Large intestine (tissue), 3 donors: ENCODE results near the gene CORO7. TPM values are rescaled to one million over a fixed set of nuclear protein-coding genes. Genes with fewer than 3 reads are reported as not detected.

Experiments
- DNase-seq, 2 donors: peaks; one replicate each; pipeline versions ENCODE4 v3.0.0 to v3.0.0-alpha.2; 2013
- H3K27ac ChIP-seq: one replicate; pipeline ENCODE4 v1.5.1; 2013; ENCODE audit warnings: low read length
- H3K27me3 ChIP-seq: 2 replicates; pipeline ENCODE4 v1.6.1; 2013; ENCODE audit warnings: low read length; ENCODE audit not compliant: control insufficient read depth, insufficient read depth
- H3K36me3 ChIP-seq: 2 replicates; pipeline ENCODE4 v1.6.1; 2013; ENCODE audit warnings: low read length; ENCODE audit not compliant: control insufficient read depth, insufficient read depth
- H3K4me1 ChIP-seq: one replicate; pipeline ENCODE4 v1.6.1; 2013; ENCODE audit warnings: low read length; ENCODE audit not compliant: control insufficient read depth, insufficient read depth
- H3K4me3 ChIP-seq: one replicate; pipeline ENCODE4 v1.5.1; 2013; ENCODE audit warnings: low read length
- H3K9me3 ChIP-seq: one replicate; pipeline ENCODE4 v1.6.1; 2013; ENCODE audit warnings: mild to moderate bottlenecking, low read depth, low read length, moderate library complexity; ENCODE audit not compliant: control insufficient read depth
- WGBS: methylation state at CpG from one replicate; pipeline ENCODE4 v1.1.5; 2013; ENCODE audit warnings: low lambda C conversion rate; ENCODE audit not compliant: insufficient coverage; 5-methylcytosine and 5-hydroxymethylcytosine counted together
- polyA plus RNA-seq: library from polyadenylated mRNA; unstranded; fragments of 120-200 nt; gene quantifications from one replicate; pipeline ENCODE4 v1.2.1, GENCODE V29; 2013

Gene CORO7
- polyA plus RNA-seq, 1 donor, result 41.4 TPM

DNA sequence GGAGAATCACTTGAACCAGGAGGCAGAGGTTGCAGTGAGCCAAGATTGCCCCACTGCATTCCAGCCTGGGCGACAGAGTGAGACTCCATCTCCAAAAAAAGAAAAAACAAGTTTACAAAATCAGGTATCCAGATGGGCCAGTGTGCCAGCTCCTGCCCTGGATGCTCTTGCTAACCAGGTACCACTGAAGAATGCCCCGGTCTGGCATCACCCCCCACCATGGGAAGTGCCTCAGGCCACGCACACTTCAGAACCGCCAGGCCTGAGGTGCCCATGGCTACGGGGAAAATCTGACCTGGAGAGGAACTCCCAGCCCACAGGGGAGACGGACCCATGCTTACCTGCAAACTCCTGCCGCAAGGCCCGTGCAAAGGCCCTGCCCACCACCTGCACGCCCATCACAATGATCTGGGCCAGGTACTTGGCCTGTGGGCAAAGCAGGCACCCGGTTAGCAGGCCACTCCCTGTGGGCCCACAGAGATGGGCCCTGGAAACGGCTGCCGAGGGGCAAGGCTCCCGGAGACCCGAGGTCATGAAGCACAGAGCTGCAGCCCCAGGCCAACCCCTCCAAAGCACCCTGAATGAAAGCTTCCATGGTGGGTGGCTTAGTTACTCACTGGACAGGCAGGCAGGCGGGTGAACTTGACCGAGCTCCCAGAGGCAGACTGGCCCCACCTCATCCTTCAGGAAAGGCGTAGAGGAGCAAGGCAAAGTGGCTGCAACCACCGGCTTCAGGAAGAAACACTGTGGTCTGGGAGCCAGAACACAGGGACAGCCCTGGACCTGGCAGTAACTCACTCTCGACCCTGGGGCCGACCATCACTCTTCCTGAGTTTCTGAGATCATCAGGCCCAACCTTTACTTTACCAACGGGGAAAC, 73.3 kb downstream of the CORO7 start:
- Histone ChIP-seq H3K4me1 (peaks cover 11% of the 10 kb centered on the region), H3K27ac (no peak overlapping the region), H3K9me3 (peaks cover 3% of the 10 kb centered on the region), H3K4me3 (no peak overlapping the region), H3K36me3 (peaks cover 35% of the 10 kb centered on the region), H3K27me3 (no peaks in the 10 kb centered on the region)
- no peak for DNase-seq
- WGBS, result no CpG with 5 or more reads among the region's 21 CpGs

DNA sequence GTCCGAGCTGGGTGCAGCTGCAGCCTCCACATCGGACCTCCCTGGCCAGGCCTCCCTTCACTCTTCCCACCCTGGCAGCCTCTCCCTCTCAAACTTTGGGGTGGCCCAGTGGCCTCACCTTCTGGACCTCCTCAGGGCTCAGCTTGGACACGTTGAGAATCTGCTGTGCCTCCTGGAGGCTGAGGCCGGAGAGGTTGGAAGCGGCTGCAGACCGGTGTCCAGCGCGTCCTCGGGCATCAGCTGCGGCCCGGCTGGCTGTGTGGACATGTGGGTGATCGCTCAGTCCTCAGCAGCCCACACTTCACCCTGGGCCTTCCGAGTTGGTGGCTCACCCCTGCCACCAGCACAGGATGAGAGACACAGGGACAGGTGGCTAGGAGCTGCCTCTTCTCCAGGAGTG, 75.1 kb downstream of the CORO7 start:
- Histone ChIP-seq H3K4me3 (no peak overlapping the region), H3K9me3 (peaks cover 3% of the 10 kb centered on the region), H3K36me3 (peaks cover 50% of the 10 kb centered on the region), H3K4me1 (no peaks in the 10 kb centered on the region), H3K27ac (no peak overlapping the region), H3K27me3 (no peaks in the 10 kb centered on the region)
- no CpG with 5 or more reads among the region's 13 CpGs for WGBS
- no peak for DNase-seq

DNA sequence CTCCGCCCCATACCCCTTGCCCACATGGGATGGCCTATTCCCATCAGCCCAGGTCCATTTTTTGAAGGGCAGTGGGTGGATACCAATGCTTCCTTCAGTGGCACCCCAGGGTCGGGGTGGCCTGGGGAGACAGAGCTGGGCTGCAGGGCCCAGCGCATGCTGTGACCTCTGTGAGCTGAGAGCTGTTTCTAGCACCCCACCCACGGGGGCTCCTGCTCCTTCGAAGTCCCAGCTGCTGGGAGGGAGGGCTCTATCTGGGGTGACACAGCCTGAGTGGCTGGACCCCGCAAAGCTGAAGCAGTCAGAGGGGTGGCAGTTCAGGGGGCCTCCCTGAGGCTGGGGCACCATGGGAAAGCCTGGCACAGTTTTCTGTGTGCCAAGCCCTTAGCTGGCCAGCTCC, 76.0 kb downstream of the CORO7 start:
- peaks cover 52% of the 10 kb centered on the region for H3K36me3 ChIP-seq
- no peak overlapping the region for H3K4me3 ChIP-seq
- peaks cover 3% of the 10 kb centered on the region for H3K9me3 ChIP-seq
- H3K27me3 ChIP-seq, result no peaks in the 10 kb centered on the region
- no CpG with 5 or more reads among the region's 6 CpGs for WGBS
- no peak for DNase-seq
- H3K27ac ChIP-seq, result no peak overlapping the region
- no peaks in the 10 kb centered on the region for H3K4me1 ChIP-seq

DNA sequence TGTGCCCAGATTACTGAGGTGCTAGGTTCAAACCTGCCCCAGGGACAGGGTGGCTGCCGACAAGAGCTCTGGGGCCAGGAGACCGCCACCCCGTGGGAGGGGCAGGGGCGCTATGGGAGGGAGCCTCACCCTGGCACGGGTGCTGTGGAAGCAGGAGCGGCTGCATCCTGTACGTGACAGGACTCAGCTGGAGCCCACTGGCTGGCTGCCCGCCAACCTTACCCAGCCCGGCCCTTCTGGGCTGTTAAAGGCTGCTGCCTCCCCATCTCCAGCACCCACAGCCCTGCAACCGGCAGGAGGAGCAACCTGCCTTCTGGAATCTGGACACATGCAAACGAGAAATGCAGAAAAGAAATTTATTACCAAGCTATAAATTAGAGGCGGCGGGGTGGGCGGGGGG, 76.5 kb downstream of the CORO7 start:
- no peak overlapping the region for H3K4me3 ChIP-seq
- H3K9me3 ChIP-seq, result peaks cover 3% of the 10 kb centered on the region
- no peaks in the 10 kb centered on the region for H3K27me3 ChIP-seq
- H3K4me1 ChIP-seq, result no peaks in the 10 kb centered on the region
- WGBS, result no CpG with 5 or more reads among the region's 14 CpGs
- no peak overlapping the region for H3K27ac ChIP-seq
- no peak for DNase-seq
- peaks cover 57% of the 10 kb centered on the region for H3K36me3 ChIP-seq

DNA sequence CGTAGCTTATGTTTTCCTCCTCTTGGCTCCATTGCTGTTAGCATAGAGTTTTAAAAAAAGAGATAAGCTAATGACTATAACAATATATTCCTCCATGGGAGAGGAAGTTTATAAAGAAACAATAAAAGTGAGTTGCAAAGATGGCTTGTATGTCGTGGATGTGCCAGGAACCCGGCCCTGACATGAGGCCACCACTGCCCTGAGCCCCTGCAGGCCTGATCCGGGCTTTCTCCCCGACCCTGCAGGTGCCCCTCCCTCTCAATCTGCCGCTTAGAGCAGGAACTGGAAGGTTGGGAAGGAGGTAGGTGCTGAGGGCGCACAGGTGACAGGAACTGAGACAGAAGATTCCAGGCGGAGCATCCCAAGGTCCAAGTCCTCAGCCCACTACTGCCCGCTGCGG, 76.9 kb downstream of the CORO7 start:
- H3K4me3 ChIP-seq, result no peak overlapping the region
- H3K27me3 ChIP-seq, result no peaks in the 10 kb centered on the region
- H3K36me3 ChIP-seq, result peaks cover 62% of the 10 kb centered on the region
- no CpG with 5 or more reads among the region's 10 CpGs for WGBS
- no peak for DNase-seq
- no peaks in the 10 kb centered on the region for H3K4me1 ChIP-seq
- no peak overlapping the region for H3K27ac ChIP-seq
- peaks cover 2% of the 10 kb centered on the region for H3K9me3 ChIP-seq

DNA sequence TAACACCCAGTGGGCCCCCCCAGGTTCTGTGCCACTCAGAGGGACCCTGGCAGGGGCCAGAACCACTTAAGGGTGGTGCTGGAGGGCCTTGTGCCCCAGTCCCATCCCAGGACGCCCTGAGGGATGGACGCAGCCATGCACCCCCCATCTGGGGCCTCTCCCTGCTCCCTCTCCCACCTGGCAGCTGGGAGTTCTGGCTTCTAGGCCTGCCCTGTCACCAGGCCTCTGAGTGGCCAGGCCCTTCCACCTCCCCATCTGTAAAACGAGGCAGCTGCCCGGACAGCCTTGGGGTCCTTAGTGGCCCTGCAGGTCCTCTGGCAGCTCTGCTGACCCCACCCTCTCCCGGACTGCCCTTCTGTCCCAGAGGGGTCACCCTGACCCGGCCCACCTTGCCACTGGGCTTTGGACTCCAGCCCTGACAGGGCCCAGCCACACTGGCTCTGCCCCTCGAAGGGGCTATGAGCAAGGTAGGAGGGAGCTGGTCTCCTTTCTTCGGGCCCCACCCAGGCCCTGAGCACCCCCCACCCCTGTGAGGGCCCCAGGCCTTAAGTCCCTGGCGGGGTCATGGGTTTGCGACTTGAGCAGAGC, 77.6 kb downstream of the CORO7 start:
- Histone ChIP-seq H3K4me1 (no peaks in the 10 kb centered on the region), H3K9me3 (no peaks in the 10 kb centered on the region), H3K4me3 (no peak overlapping the region), H3K36me3 (peaks cover 62% of the 10 kb centered on the region), H3K27ac (no peak overlapping the region), H3K27me3 (no peaks in the 10 kb centered on the region)
- no peak for DNase-seq
- no CpG with 5 or more reads among the region's 10 CpGs for WGBS

DNA sequence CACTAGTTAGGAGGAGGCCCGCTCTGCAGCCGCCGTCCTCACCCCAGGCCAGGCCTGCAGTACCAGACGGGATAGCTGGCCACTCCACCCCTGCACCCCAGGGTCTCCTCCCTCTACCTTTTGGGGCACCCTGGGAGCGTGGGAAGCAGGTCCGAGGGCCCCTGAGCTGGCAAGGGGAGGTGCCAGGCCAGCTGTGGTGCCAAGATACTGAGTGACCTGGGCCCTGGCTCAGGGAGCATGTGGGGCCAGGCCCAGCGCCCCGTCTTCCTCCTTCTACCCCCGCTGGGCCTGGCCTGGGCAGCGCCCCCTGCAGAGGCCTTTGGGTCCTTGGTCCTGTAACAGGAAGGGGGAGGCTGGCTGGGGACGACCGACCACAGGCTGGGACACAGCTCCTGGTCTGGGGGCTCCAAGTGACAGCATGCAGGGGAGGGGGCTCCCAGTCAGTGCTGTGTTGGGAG, 78.2 kb downstream of the CORO7 start:
- WGBS, result no CpG with 5 or more reads among the region's 12 CpGs
- H3K9me3 ChIP-seq, result no peaks in the 10 kb centered on the region
- no peaks in the 10 kb centered on the region for H3K4me1 ChIP-seq
- no peaks in the 10 kb centered on the region for H3K27me3 ChIP-seq
- DNase-seq, result no peak
- no peak overlapping the region for H3K4me3 ChIP-seq
- H3K27ac ChIP-seq, result no peak overlapping the region
- H3K36me3 ChIP-seq, result peaks cover 62% of the 10 kb centered on the region

DNA sequence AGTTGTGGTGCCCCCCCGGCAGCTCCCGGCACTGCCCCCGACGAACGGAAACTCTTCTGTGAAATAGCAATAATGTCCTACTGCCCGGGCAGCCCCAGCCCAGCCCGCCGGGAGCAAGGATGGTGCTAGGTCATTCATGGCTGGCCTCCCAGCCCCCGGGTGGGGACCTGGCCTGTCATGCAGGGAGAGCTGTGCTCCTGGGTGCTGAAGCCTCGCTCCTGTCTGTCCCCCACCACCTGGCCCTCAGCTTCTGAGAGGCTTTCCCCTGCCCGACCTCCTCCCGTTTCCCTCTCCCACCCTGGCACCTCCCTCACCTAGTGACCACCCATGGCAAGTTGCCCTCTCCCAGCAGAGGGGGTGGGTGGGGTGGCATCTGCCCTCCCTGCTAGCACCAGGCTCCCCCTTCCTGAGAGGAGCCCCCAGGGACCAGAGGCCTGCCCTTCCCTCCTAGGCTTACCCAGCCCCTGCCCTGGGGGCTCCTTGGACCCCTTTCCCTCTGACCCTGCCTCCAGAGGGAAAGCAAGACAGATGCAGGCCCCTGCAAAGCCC, 78.8 kb downstream of the CORO7 start:
- H3K27me3 ChIP-seq, result no peaks in the 10 kb centered on the region
- no peak for DNase-seq
- no peak overlapping the region for H3K4me3 ChIP-seq
- no peaks in the 10 kb centered on the region for H3K9me3 ChIP-seq
- no peak overlapping the region for H3K27ac ChIP-seq
- H3K4me1 ChIP-seq, result no peaks in the 10 kb centered on the region
- no CpG with 5 or more reads among the region's 12 CpGs for WGBS
- peaks cover 63% of the 10 kb centered on the region for H3K36me3 ChIP-seq

DNA sequence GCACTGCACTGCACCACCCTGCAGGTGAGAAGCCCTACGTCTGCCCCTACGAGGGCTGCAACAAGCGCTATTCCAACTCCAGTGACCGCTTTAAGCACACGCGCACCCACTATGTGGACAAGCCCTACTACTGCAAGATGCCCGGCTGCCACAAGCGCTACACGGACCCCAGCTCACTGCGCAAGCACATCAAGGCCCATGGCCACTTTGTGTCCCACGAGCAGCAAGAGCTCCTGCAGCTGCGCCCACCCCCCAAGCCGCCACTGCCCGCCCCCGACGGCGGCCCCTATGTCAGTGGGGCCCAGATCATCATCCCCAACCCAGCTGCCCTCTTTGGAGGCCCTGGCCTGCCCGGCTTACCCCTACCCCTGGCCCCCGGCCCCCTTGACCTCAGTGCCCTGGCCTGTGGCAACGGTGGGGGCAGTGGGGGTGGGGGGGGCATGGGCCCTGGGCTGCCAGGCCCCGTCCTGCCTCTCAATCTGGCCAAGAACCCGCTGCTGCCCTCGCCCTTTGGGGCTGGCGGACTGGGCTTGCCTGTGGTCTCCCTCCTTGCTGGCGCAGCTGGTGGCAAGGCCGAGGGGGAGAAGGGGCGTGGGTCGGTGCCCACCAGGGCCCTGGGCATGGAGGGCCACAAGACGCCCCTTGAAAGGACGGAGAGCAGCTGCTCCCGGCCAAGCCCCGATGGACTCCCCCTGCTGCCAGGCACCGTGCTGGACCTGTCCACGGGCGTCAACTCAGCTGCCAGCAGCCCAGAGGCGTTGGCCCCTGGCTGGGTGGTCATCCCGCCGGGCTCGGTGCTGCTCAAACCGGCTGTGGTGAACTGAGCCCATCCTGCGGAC, 79.5 kb downstream of the CORO7 start:
- WGBS, result no CpG with 5 or more reads among the region's 41 CpGs
- no peaks in the 10 kb centered on the region for H3K27me3 ChIP-seq
- no peaks in the 10 kb centered on the region for H3K9me3 ChIP-seq
- H3K4me1 ChIP-seq, result no peaks in the 10 kb centered on the region
- no peak overlapping the region for H3K4me3 ChIP-seq
- no peak overlapping the region for H3K27ac ChIP-seq
- H3K36me3 ChIP-seq, result peaks cover 66% of the 10 kb centered on the region
- DNase-seq, result no peak
